ENCODE data around the gene FUT3.

DNA sequence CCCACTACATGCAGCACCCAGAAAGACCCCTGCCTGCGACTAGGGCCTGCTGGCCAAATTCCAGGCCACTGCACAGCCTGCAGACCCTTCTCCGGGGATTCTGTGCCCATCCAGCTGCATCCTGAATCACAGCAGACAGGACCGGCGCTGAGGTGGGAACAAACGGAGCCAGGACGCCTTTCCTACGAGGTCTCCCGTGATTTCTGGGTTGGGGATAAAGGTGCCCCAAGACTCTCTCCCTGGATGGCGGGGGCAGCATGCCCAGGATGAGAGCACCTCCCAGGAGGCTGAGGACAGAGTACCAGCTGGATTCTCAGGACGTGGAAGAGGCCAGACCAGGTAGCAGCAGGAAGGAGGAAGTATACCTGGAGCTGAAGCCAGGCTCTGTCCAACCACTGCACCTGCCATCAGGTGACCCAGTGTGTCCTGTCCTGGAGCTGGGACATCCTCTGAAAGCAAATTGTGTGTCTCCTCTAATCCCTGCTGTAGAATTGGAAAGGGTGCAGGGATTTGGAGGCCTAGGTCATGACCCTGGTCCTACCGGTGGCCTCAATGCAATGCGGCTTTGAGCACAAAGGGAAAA is 22.5 kb upstream of the FUT3 start:
- TF ChIP-seq, protein P1, sequence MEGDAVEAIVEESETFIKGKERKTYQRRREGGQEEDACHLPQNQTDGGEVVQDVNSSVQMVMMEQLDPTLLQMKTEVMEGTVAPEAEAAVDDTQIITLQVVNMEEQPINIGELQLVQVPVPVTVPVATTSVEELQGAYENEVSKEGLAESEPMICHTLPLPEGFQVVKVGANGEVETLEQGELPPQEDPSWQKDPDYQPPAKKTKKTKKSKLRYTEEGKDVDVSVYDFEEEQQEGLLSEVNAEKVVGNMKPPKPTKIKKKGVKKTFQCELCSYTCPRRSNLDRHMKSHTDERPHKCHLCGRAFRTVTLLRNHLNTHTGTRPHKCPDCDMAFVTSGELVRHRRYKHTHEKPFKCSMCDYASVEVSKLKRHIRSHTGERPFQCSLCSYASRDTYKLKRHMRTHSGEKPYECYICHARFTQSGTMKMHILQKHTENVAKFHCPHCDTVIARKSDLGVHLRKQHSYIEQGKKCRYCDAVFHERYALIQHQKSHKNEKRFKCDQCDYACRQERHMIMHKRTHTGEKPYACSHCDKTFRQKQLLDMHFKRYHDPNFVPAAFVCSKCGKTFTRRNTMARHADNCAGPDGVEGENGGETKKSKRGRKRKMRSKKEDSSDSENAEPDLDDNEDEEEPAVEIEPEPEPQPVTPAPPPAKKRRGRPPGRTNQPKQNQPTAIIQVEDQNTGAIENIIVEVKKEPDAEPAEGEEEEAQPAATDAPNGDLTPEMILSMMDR (conservative IDR thresholded peaks at IDR 0.05; ENCODE audit: low read length): no peak
- TF ChIP-seq EZH2phosphoT487 (IDR thresholded peaks at IDR 0.05; ENCODE audit: borderline replicate concordance): no peak
